GM21447 (cell line): ENCODE results near the gene BACH2.

Experiments
- ATAC-seq: cut with Tn5 transposase; IDR thresholded peaks from one replicate; pipeline ENCODE4 v1.9.1; 2021; ENCODE audit not compliant: unreplicated experiment

BACH2 gene

GRCh38 chr6:90005048-90005827, 291.4 kb downstream of the BACH2 start:
- ATAC-seq: no peak

DNA sequence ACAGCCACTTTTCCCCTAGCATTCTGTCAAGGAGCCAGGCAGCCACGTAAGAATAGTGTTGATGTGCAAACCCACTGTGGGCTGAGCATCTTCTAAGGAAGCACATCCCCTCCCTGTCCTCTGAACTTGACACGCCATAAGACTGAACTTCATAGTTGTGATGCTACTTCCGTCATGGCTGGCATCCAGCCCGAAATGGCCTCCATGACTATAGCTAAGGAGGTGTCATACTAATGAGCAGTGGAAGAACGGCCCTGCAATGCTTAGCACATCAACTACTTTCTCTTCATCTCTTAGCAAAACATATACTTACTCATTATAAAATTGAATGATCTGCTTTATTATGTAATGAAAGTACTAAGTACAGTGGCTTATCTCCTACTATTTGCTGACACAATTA, 292.1 kb downstream of the BACH2 start:
- no peak for ATAC-seq

GRCh38 chr6:90003941-90004340, 292.7 kb downstream of the BACH2 start:
- ATAC-seq: no peak

- no peak for ATAC-seq
These were observed 293.4 kb downstream of the BACH2 start for GRCh38 chr6:90003069-90003795.

DNA sequence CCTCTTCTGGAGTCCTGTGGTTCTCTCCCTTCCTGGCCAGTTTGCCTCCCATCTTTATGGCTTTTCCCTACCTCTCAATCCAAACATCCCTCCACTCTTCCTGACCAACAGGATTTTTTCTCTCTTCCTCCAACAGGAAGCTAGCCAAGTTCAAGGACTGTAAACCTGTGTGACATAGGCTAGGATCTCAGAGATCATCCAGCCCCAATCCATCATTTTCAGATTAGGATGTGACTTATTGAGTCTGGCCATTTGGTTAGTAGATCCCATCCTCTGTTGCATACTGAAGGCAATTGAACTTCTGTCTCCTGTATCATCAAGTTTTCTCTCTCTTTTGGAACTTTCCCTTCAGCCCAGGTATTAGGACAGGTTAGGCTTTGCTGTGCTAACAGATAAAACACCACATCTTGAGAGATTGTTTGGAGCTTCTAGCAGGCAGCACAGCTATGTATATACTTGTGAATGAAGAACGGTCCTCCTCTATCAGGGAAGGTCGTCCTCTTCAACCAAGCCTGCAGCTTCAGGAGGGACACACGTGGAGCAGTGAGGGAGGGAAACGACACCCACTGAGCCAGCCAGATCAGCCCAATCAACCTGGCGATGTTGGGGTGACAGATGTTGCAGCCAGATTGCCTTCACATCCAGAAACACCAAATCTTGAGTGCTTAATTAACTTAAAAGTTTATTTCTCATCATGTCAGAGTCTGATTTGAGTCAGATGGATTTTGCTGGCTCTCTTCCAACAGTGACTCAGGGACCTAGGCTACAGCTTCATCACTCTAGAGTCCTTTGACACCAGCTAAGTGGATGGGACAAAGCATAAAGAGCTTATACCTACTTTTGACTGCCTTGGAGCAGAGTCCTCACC, 295.5 kb downstream of the BACH2 start:
- no peak for ATAC-seq

DNA sequence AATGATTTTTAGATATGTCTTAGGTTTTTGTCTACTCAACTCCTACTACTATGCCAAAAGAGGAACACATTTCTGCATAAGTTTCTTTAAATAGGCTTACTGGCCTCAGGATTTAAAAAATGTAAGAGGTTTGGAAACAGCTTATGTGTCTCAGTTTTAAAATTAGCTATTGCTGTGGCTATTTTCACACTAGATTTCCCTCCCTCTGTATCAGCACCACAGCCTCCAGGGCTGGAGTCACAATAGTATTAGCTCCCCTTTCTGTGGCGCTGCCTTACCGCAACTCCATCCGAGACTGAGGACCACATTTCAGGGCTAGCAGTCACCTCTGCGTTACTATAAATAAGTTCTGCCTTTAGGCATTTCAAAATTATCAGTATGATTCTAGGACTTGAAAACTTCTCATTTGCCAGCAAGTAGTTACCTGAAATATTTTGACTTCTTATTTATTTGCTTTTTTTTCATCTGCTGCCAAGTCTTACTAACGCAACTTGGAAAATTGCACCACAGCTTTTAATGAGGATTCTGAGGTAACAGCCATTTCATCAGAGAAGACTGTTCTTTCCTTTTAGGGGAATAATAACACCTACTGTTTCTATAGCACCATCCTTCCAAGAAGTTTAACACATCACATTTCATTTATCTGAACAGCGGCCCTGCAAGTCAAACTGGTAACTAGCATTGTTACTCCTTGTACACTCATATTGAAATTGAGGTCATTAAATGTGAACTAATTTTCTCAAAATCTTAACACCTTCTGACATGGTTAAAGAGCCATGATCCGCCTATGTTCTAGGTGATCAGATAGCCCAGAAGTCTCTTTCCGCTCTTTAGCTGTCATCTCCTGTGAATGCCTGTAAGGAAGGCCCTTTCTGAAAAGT, 296.5 kb downstream of the BACH2 start:
- no peak for ATAC-seq

DNA sequence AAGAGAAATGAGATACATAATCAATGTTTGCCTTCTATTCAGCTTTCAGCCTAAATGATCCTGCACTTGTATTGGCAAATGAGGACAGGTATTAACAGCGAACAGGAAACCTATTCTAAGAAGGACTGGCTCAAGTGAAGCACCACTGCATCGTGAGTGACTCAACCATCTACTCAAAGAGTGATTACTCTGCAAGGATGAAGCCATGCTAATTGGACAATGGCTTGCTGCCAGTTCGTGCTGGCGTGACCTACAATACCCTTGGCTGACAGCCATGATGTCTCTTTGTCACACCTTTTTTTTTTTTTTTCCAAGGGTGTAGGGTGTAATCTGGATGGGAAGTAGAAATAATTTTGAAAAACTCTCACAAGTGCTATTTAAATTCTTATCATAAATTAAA, 297.5 kb downstream of the BACH2 start:
- no peak for ATAC-seq

DNA sequence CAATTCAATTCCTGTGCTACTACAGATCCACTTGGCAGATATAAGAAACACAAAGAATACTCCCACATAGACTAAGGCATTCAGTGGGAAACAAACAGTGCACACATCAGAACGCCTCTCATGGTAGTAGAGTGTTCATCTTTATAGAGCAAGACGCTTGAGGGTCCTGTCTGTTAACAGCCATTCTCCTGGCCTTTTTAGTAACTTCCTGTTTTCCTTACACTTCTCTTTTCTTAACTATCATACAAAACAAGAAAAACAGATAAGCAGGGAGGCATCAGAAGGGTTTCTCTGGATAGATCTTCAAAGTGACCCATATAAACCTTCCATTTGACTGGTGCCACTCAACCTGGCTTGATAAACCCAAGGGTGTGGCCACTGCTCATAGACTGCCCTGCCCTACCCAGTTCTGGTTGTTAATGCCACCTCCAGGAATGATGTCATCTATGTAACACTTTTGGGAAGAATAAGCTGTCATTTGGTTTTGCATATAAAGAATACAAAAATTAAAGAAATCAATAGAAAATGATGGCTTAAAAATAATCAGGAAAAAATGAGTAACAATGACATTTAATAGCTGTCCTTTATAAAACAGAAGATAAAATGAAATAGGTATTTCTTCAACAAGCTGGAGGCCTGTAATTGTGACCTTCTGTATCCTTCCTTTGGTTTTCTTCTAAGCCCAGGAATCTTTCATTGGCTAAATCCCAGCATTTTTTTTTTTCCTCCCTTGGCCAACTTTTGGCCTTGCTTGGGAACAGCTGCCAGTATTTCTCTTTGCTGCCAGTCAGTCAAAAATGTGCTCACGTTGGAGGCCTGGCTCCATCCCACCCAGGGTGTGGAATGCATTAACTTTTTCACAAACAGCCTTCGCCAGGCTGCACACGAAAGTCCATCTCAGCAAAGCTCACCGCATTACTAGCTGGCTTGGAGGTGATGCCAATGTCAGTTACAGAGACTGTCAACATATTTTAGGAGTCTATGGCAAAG, 298.9 kb downstream of the BACH2 start:
- no peak for ATAC-seq

DNA sequence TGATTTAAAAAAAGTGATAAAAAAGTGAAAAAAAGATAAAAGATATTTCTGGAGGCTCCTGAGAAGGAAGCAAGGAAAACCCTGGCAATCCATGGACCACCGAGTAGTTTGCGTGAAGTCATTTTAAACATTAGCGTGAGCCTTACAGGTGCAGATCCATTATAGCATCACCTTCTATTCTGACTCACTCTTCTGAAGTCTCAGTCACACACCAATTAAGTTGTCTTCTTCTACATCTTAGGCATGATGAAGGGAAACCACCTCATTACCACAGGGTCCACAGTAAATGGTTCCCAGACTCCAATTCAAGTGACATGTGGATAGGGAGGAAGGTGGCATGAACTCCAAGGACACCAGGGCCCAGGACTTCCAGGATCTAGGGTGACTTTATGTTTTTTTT, 303.2 kb downstream of the BACH2 start:
- ATAC-seq: no peak

DNA sequence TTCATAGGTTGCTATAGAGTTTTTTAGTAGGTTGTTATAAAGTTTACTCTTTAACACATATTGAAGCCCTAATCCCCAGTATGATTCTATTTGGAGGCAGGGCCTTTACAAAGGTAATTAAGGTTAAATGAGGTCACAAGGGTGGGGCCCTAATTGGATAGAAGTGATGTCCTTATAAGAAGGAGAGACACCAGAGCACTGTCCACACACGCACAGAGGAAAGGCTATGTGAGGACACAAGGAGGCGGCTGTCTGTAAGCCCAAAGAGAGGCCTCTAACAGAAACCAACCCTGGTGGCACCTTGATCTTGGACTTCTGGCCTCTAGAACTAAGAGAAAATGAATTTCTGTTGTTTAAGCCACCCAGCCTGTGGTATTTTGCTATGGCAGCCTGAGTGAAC, 303.8 kb downstream of the BACH2 start:
- no peak for ATAC-seq

GRCh38 chr6:89989742-89990141, 306.9 kb downstream of the BACH2 start:
- no peak for ATAC-seq

DNA sequence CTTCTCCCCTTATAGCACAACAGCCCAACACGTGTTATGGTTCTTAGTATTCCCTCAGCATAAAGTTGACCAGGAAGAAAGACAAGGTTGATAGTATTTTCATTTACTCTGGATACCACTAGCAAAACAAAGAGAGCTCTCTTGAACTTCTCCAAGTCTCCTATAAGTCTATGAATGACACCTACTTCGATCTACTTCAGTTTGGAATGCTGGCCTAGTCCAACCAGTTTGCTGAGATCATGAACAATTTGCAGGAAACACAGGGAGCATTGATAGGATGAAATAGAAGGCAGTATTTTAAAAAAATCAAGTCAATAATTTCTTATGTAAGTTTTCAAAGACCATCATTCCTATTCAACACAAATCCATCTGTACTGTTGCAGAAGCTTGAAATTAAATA, 308.8 kb downstream of the BACH2 start:
- ATAC-seq: no peak

- ATAC-seq: no peak
These were observed 309.5 kb downstream of the BACH2 start for GRCh38 chr6:89987140-89987539.

DNA sequence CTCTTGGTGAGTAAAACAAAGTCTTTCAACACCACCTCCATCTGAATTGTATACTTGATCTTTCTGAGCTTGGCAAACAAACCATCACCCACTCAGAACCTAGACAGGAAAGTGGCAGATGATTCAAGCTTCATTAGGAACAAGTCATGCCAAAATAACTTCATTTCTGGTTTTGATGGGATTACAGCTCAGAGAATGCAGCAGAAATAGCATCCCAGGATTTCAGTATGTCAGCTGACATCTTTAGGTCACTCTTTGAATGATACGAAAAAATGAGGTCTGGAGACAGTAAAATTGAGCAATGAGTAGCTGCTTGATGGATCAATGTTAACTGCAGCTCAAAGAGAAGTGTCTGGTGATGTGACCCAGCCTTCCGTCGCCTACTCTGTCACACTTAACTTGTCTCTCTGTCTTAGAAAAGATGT, 310.0 kb downstream of the BACH2 start:
- no peak for ATAC-seq

GRCh38 chr6:89985751-89986493, 310.7 kb downstream of the BACH2 start:
- ATAC-seq: no peak

DNA sequence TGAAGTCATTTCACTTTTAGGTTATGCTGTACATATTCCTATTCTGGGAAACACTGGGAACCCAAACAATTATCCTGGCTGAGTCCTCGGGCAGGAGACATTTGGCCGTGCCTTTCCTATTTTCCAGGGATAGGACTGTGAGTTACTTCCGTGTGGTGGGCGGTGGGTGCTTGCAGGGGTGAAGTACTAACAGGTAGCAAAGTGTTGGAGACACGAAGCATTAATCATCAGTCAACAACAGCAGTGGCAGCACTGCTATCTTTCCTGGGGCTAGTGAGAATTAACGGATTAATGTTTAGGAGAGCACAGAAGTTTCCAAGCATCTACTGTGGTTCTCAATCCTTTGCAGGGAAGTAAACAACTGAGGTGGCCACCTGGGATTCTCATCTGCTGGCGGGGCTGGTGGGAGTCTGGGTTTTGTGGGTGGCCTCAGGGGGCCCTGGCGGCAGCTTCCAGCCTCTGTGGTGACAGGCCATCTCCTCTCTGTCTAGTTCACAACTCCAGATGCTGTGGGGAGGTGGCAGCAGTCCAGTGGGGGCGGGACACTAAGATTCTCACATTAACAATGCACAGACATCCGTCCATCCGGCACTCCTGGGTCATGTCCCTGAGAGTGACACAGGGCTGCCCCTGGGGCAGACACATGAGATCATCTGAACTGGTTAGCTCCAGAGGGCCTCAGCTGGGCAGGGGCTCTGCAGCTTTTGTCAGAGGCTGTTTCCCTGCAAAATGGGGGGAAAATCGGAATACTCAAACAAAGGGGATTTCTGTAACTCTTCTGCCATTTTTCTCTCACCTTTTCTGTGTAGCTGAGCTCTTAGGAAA, 311.5 kb downstream of the BACH2 start:
- no peak for ATAC-seq

GRCh38 chr6:89980353-89980752, 316.3 kb downstream of the BACH2 start:
- no peak for ATAC-seq
